GM13977 (cell line): Measurements from ENCODE around the gene VDAC1.

ENCODE experiments used
- DNase-seq: peaks from one replicate; pipeline ENCODE4 v3.0.0; 2012; ENCODE audit warnings: low spot score
- CTCF ChIP-seq: IDR thresholded peaks from 2 replicates; pipeline ENCODE4 v1.5.1; 2012; ENCODE audit warnings: mild to moderate bottlenecking, control low read depth; ENCODE audit not compliant: insufficient read depth; ENCODE audit errors: extremely low read depth, missing control alignments
- in situ Hi-C: fragments of 300-500 bp; cut with MboI; formaldehyde crosslinking; loops from one replicate; pipeline ENCODE4 v1.12.0; 2022; ENCODE audit warnings: low sequenced_read_pairs, low pct_unique_long_range_greater_than_20kb, mixed read lengths, inconsistent platforms; ENCODE audit not compliant: unreplicated experiment

VDAC1 gene

DNA sequence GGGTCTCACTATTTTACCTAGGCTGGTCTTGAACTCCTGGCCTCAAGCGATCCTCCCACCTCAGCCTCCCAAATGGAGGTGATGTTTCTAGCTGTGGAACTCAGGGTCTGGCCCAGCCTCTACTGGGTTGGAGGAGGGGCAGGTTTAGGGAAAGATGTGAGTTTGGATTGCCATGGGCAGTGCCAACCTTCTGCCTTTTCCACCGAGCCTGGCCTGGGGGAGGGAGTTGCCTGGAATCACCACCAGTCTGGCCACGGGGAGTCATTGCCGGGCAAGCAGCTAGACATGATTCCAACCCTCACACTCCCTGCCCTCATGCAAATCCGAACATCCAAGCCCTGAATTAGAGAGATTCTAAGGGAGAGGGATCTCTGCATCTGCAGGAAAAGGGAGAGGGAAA is 21.0 kb upstream of the VDAC1 start:
- TF ChIP-seq CTCF = no peak
- DNase-seq = no peak
- in situ Hi-C loops = loop anchor here (25.0 kb wide), 1 partner anchor 262 kb away; no protein-coding TSS in a partner anchor

DNA sequence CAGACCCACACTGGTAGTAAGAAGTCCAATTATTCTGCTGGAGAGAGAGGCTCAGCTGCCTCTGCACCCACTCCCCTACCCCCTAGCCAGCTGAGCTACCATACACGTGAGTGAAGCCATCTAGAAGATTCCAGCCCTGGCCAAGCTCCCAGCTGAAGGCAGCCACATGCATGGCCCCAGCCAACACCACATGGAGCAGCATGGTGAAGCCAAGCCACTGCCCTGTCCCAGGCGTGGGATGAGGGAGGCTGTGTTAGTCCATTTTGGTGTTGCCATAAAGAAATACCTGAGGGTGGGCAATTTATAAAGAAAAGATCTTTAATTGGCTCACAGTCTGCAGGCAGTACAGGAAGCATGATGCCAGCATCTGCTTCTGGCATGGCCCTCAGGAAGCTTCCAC is 20.0 kb upstream of the VDAC1 start:
- DNase-seq = no peak
- no peak for TF ChIP-seq CTCF
- in situ Hi-C loops = loop anchor here (25.0 kb wide), 1 partner anchor 262 kb away; no protein-coding TSS in a partner anchor

GRCh38 chr5:134022333-134022732 is 17.6 kb upstream of the VDAC1 start:
- no peak for TF ChIP-seq CTCF
- in situ Hi-C loops = no loop called here
- no peak for DNase-seq

DNA sequence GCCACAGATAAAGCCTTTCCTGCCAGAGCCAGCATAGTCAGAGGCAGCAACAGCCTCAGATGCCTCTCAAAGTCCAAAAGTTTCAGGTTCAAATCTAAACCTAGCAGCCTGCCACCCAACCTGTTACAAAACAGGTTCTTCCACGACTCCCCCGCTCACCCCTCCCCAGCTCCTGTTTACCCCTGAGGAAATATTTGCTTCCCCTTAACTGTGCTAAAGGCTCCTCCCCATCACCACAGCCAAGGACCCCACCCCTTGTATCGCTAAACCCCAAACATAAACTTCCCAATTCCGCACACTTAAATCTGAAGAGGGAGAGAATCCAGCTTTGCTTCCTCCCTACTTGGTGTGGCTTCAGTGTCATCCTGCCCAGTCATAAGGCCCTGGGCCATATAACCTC is 15.4 kb upstream of the VDAC1 start:
- in situ Hi-C loops = no loop called here
- no peak for DNase-seq

GRCh38 chr5:134019636-134020035 is 14.9 kb upstream of the VDAC1 start:
- no peak for TF ChIP-seq CTCF
- DNase-seq = no peak
- in situ Hi-C loops = no loop called here

More for the DNA sequence above, 15.4 kb upstream of the VDAC1 start:
- no peak for TF ChIP-seq CTCF

GRCh38 chr5:134018986-134019316 is 14.2 kb upstream of the VDAC1 start:
- DNase-seq = no peak
- no peak for TF ChIP-seq CTCF
- in situ Hi-C loops = no loop called here

- DNase-seq = no peak
- in situ Hi-C loops = no loop called here
- TF ChIP-seq CTCF = no peak
Observed at GRCh38 chr5:134018154-134018985, 13.6 kb upstream of the VDAC1 start.
